Activated CD8-positive, alpha-beta memory T cell treated with anti-CD3 and anti-CD28 coated beads, Interleukin-2, amount 50 U/mL, for 48 hours (primary cell): ENCODE measurements around the gene VAMP1.

Experiments
- DNase-seq: peaks from one replicate; pipeline ENCODE4 v3.0.0-alpha.2; 2020

VAMP1 gene

GRCh38 chr12:6423267-6424007, 47.0 kb downstream of the VAMP1 start:
- DNase-seq, result peak; percentile 81

- no peak for DNase-seq
Observed at GRCh38 chr12:6420364-6420763, 50.1 kb downstream of the VAMP1 start.

GRCh38 chr12:6418796-6419195, 51.7 kb downstream of the VAMP1 start:
- no peak for DNase-seq

GRCh38 chr12:6416596-6416995, 53.9 kb downstream of the VAMP1 start:
- no peak for DNase-seq
